K562 (cell line): ENCODE measurements around the gene INCA1. TPM values are rescaled to one million over a fixed set of nuclear protein-coding genes. Genes with fewer than 3 reads are reported as not detected.

Source experiments
- ATAC-seq: fragments of 200-7000 bp; cut with Tn5 transposase; 3 replicates; pipeline ENCODE4 v1.9.1; 2020; ENCODE audit warnings: moderate library complexity
- BruUV-seq: library from RNA; stranded (reverse); fragments of 400-500 nt; replicated peaks from 2 replicates; lab custom pipeline; 2021; lab: Mats Ljungman, UMichigan
- CTCF ChIA-PET: fragments of 300-600 bp; formaldehyde crosslinking; extraction: SDS; loops from one replicate; lab custom pipeline; 2021; ENCODE audit warnings: low intra/inter-chr PET ratio; lab: Yijun Ruan, JAX
- POLR2A ChIA-PET: fragments of 300-600, 350-650 bp; sonication (Branson Sonifier 250); formaldehyde crosslinking; extraction: SDS; loops from one replicate; lab custom pipeline; 2021; ENCODE audit warnings: antibody characterized with exemption, inconsistent platforms; lab: Yijun Ruan, JAX
- DNase-seq, 4 experiments: peaks; one replicate each; pipeline versions ENCODE4 v3.0.0 to v3.0.0-alpha.2; 2011 to 2018; ENCODE audit warnings: low spot score in 3 of 4, mixed read lengths in 3 of 4; ENCODE audit errors: extremely low read depth in 1 of 4
- FAIRE-seq: peaks from 2 replicates; lab custom pipeline; 2011; peaks lifted over from hg19 to GRCh38; lab: Jason Lieb, UNC
- H2AFZ ChIP-seq: 2 replicates; pipeline ENCODE4 v1.6.0; 2011; ENCODE audit warnings: low read depth, low read length, control low read depth, inconsistent platforms
- H3K27ac ChIP-seq: fragments of 200-600 bp; 3 replicates; pipeline ENCODE4 v1.8.0; 2011; ENCODE audit warnings: low read depth, mild to moderate bottlenecking, control low read depth, inconsistent platforms, low read length, moderate library complexity, mixed read lengths; ENCODE audit errors: extremely low read depth
- H3K27me3 ChIP-seq, 2 experiments: fragments of 300-600 bp in 1 of 2; 2 replicates in 1 of 2; 3 replicates in 1 of 2; pipeline versions ENCODE4 v1.6.0 to v1.8.0; 2011; ENCODE audit warnings: inconsistent platforms in 2 of 2, low read length in 2 of 2, mild to moderate bottlenecking in 1 of 2, mixed read lengths in 1 of 2, moderate library complexity in 1 of 2; ENCODE audit not compliant: control insufficient read depth in 2 of 2, insufficient read depth in 2 of 2
- H3K36me3 ChIP-seq: fragments of 300-600 bp; 3 replicates; pipeline ENCODE4 v1.8.0; 2011; ENCODE audit warnings: mild to moderate bottlenecking, low read length, inconsistent platforms; ENCODE audit not compliant: control insufficient read depth, insufficient read depth
- H3K4me1 ChIP-seq, 2 experiments: fragments of 200-600 bp in 1 of 2; replicated peaks in 1 of 2; 2 replicates in 1 of 2; 3 replicates in 1 of 2; pipeline versions ENCODE4 v1.5.1 to v1.8.0; 2011; ENCODE audit warnings: inconsistent platforms in 2 of 2, low read length in 2 of 2, mild to moderate bottlenecking in 1 of 2, mixed read lengths in 1 of 2, moderate library complexity in 1 of 2; ENCODE audit not compliant: control insufficient read depth in 2 of 2, insufficient read depth in 2 of 2
- H3K4me2 ChIP-seq: 2 replicates; pipeline ENCODE4 v1.6.1; 2011; ENCODE audit warnings: low read length, control low read depth, inconsistent platforms, mixed read lengths; ENCODE audit not compliant: insufficient read depth
- H3K4me3 ChIP-seq: fragments of 200-600 bp; sonication (generic), shearing (Covaris generic); 2 replicates; pipeline ENCODE4 v1.5.1; 2016; ENCODE audit warnings: control low read depth, inconsistent platforms
- H3K79me2 ChIP-seq: fragments of 200-600 bp; 3 replicates; pipeline ENCODE4 v1.8.0; 2011; ENCODE audit warnings: low read length, inconsistent platforms; ENCODE audit not compliant: control insufficient read depth, insufficient read depth
- H3K9ac ChIP-seq, 2 experiments: 2 replicates each; pipeline versions ENCODE4 v1.6.0 to v1.6.1; 2011; ENCODE audit warnings: low read depth in 2 of 2, low read length in 2 of 2, control low read depth in 1 of 2, inconsistent platforms in 1 of 2, mild to moderate bottlenecking in 1 of 2, mixed read lengths in 1 of 2; ENCODE audit not compliant: insufficient read depth in 1 of 2
- H3K9me1 ChIP-seq: one replicate; pipeline ENCODE4 v1.6.0; 2011; ENCODE audit warnings: inconsistent platforms, mild to moderate bottlenecking, low read length, moderate library complexity; ENCODE audit not compliant: control insufficient read depth, insufficient read depth
- H3K9me3 ChIP-seq: replicated peaks from 2 replicates; pipeline ENCODE4 v1.5.1; 2011; ENCODE audit warnings: low read depth, low read length, inconsistent platforms; ENCODE audit not compliant: control insufficient read depth, insufficient read depth
- H4K20me1 ChIP-seq: replicated peaks from 2 replicates; pipeline ENCODE4 v1.6.1; 2011; ENCODE audit warnings: low read length, inconsistent platforms, mixed read lengths; ENCODE audit not compliant: control insufficient read depth, insufficient read depth
- ATF4 ChIP-seq: fragments of 450-650 bp; formaldehyde crosslinking; IDR thresholded peaks from 2 replicates; pipeline ENCODE4 v1.4.0; 2022; ENCODE audit warnings: mild to moderate bottlenecking, moderate library complexity
- BHLHE40 ChIP-seq: IDR thresholded peaks from 2 replicates; pipeline ENCODE4 v1.6.1; 2011; ENCODE audit warnings: low read length, improper control_type of control experiment
- CC2D1A ChIP-seq: fragments of 450-650 bp; IDR thresholded peaks from 2 replicates; pipeline ENCODE4 v1.6.1; 2017; ENCODE audit warnings: mild to moderate bottlenecking
- CREM ChIP-seq: IDR thresholded peaks from 2 replicates; pipeline ENCODE4 v1.6.1; 2014; ENCODE audit warnings: antibody characterized with exemption, low read depth
- E2F3 ChIP-seq: fragments of 250-450 bp; sonication (Bioruptor Pico); IDR thresholded peaks from 2 replicates; pipeline ENCODE4 v1.4.0; 2020; ENCODE audit warnings: mild to moderate bottlenecking
- E2F6 ChIP-seq, 2 experiments: IDR thresholded peaks; 2 replicates each; pipeline ENCODE4 v1.6.1; 2011; ENCODE audit warnings: borderline replicate concordance in 1 of 2, control low read depth in 1 of 2, low read depth in 1 of 2, low read length in 1 of 2, mild to moderate bottlenecking in 1 of 2, mixed read lengths in 1 of 2, moderate library complexity in 1 of 2; ENCODE audit not compliant: insufficient read depth in 1 of 2, insufficient read length in 1 of 2, poor library complexity in 1 of 2, severe bottlenecking in 1 of 2; ENCODE audit errors: extremely low read depth in 1 of 2
- KDM1A ChIP-seq, 2 experiments: fragments of 450-650 bp; IDR thresholded peaks; 2 replicates each; pipeline ENCODE4 v1.6.1; 2016; ENCODE audit warnings: mild to moderate bottlenecking in 2 of 2
- LEF1 ChIP-seq: fragments of 450-650 bp; IDR thresholded peaks from 2 replicates; pipeline ENCODE4 v1.6.1; 2016; ENCODE audit warnings: mild to moderate bottlenecking
- MCM7 ChIP-seq, 2 experiments: fragments of 450-650 bp; IDR thresholded peaks; 2 replicates each; pipeline ENCODE4 v1.6.1; 2016 to 2018
- MNT ChIP-seq, 2 experiments: fragments of 450-650 bp; conservative IDR thresholded peaks; 2 replicates each; pipeline ENCODE4 v1.6.1; 2017; ENCODE audit warnings: mild to moderate bottlenecking in 2 of 2, moderate library complexity in 2 of 2
- NCOA6 ChIP-seq: fragments of 450-650 bp; IDR thresholded peaks from 2 replicates; pipeline ENCODE4 v1.6.1; 2017; ENCODE audit warnings: mild to moderate bottlenecking
- NFIC ChIP-seq: fragments of 450-650 bp; IDR thresholded peaks from 2 replicates; pipeline ENCODE4 v1.6.1; 2017; ENCODE audit warnings: mild to moderate bottlenecking, inconsistent platforms
- PHF8 ChIP-seq: fragments of 200-600 bp; sonication (generic); IDR thresholded peaks from 2 replicates; pipeline ENCODE4 v1.6.1; 2012; ENCODE audit warnings: mixed run types, mild to moderate bottlenecking, inconsistent platforms, low read length, moderate library complexity, borderline replicate concordance
- SIN3A ChIP-seq, 2 experiments: fragments of 150-350 bp in 1 of 2; IDR thresholded peaks; 2 replicates each; pipeline ENCODE4 v1.6.1; 2011 to 2016; ENCODE audit warnings: borderline replicate concordance in 2 of 2, low read depth in 2 of 2, low read length in 2 of 2, mild to moderate bottlenecking in 2 of 2, moderate library complexity in 2 of 2; ENCODE audit not compliant: control insufficient read depth in 1 of 2
- USF1 ChIP-seq: sonication (generic); formaldehyde crosslinking; IDR thresholded peaks from 2 replicates; pipeline ENCODE4 v1.9.0; 2022; ENCODE audit warnings: mild to moderate bottlenecking, missing genetic modification reagents
- ZBTB7A ChIP-seq: IDR thresholded peaks from 2 replicates; pipeline ENCODE4 v1.6.1; 2011; ENCODE audit warnings: low read depth, mild to moderate bottlenecking, low read length, moderate library complexity, borderline replicate concordance; ENCODE audit not compliant: control insufficient read depth
- ZZZ3 ChIP-seq: fragments of 450-650 bp; IDR thresholded peaks from 2 replicates; pipeline ENCODE4 v1.6.1; 2016; ENCODE audit warnings: antibody characterized with exemption, mild to moderate bottlenecking, moderate library complexity
- whole genome bisulfite sequencing: fragments of 100-300 bp; shearing (Covaris generic); methylation state at CpG from one replicate; pipeline ENCODE4 v1.1.6; 2016; ENCODE audit warnings: low coverage, mixed read lengths; ENCODE audit not compliant: insufficient coverage; ENCODE audit errors: missing lambda C conversion rate; 5-methylcytosine and 5-hydroxymethylcytosine counted together
- in situ Hi-C: fragments of 300-500 bp; cut with MboI; formaldehyde crosslinking; loops from 4 replicates; pipeline ENCODE4 v1.15.0; 2018; ENCODE audit warnings: inconsistent platforms, mixed read lengths
- intact Hi-C: fragments of 100-400 bp; cut with micrococcal nuclease; formaldehyde crosslinking; loops from 2 replicates; pipeline ENCODE4 v1.14.2; 2022
- polyA plus RNA-seq, 8 experiments: library from polyadenylated mRNA; depleted of rRNA in 4 of 8; stranded (reverse) in 5 of 8; unstranded in 3 of 8; fragments of >200 nt; fragmentation: Nextera tagmentation in 2 of 8; fragmentation: Illumina TruSeq in 1 of 8; extraction: Ambion mirVana in 2 of 8; extraction: Trizol in 1 of 8; gene quantifications; 2 replicates each; pipeline versions ENCODE4 v1.2.1 to v1.2.3, GENCODE V29; 2011 to 2014; ENCODE audit warnings: inconsistent platforms in 1 of 8, missing spikeins in 1 of 8
- total RNA-seq, 7 experiments: library from RNA; depleted of rRNA in 6 of 7; stranded (reverse); fragments of >200 nt in 6 of 7; fragmentation: Illumina TruSeq in 2 of 7; extraction: Trizol in 2 of 7; gene quantifications; 2 replicates each; pipeline versions ENCODE4 v1.2.1 to v1.2.3, GENCODE V29; 2011 to 2021; ENCODE audit warnings: low replicate concordance in 1 of 7

INCA1 gene
- total and polyA plus RNA-seq, 9 of the 15 experiments (the other 6 are each of a cell fraction or from before 2014, with no cell fraction given): 0.08 to 0.50 (median 0.13) TPM; not detected in 4

GRCh38 chr17:4949321-4950074 lies 47.8 kb downstream of the INCA1 start:
- Histone ChIP-seq H3K4me3 (peak overlapping the region; percentile 97), H3K27me3 (no peaks in the 10 kb centered on the region), H3K36me3 (peaks cover 34% of the 10 kb centered on the region), H2AFZ (peak overlapping the region; percentile 55; the same call in 1 of the 2 replicates), H3K27ac (peak overlapping the region; percentile 98), H3K9ac (peak overlapping the region; percentile 89 to 90), H3K9me1 (no peaks in the 10 kb centered on the region), H3K79me2 (peaks cover 58% of the 10 kb centered on the region), H3K4me1 (peaks cover 32 to 55% of the 10 kb centered on the region in 2 experiments), H3K9me3 (no peaks in the 10 kb centered on the region), H4K20me1 (peaks cover 22% of the 10 kb centered on the region), H3K4me2 (peak overlapping the region; percentile 93)
- BruUV-seq: no TSS peak
- in situ Hi-C loops: no loop called here
- POLR2A ChIA-PET: interaction anchor here (0.6 to 4.7 kb wide), 6 partner anchors 9 to 699 kb away, joined by 3 to 38 read pairs (median 3); partner anchors contain the start of genes CAMTA2, RNF167, SLC25A11 and SPAG7
- FAIRE-seq: no peak
- intact Hi-C loops: no loop called here
- ATAC-seq: peak; percentile 28
- WGBS: 0% methylated on average over 7 of the region's 75 CpGs
- DNase-seq: peak; percentile 28 to 84 (median 84)
- CTCF ChIA-PET: no interaction called here
- TF ChIP-seq LEF1 (no peak), NCOA6 (peak; percentile 89), ZBTB7A (peak; percentile 76; the same call in 1 of the 2 replicates), BHLHE40 (peak; percentile 69), E2F3 (0 out of 2 replicates have a peak, but pooled peaks have one; percentile 33), ATF4 (CRISPR knock-in tag) (0 out of 2 replicates have a peak, but pooled peaks have one; percentile 23), MCM7 (IDR thresholded peaks at IDR 0.05) (no peak), CC2D1A (no peak), SIN3A (IDR thresholded peaks at IDR 0.05; ENCODE audit: borderline replicate concordance in 2 of 2, control insufficient read depth in 1 of 2, low read depth in 2 of 2, low read length in 2 of 2) (peak in 1 of 2 experiments; percentile 5; a peak in 1 of 4 replicates), ZZZ3 (no peak), PHF8 (peak; percentile 42; the same call in 1 of the 2 replicates), MNT (conservative IDR thresholded peaks at IDR 0.05) (peak; percentile 72 to 85; a peak in 3 of 4 replicates), CREM (no peak), E2F6 (IDR thresholded peaks at IDR 0.05; ENCODE audit: borderline replicate concordance in 1 of 2, extremely low read depth in 1 of 2, insufficient read depth in 1 of 2, insufficient read length in 1 of 2, low read depth in 1 of 2, low read length in 1 of 2, poor library complexity in 1 of 2, severe bottlenecking in 1 of 2) (peak; percentile 90 to 95), USF1 (CRISPR knock-in tag) (peak; percentile 57), KDM1A (IDR thresholded peaks at IDR 0.05) (peak in 1 of 2 experiments; percentile 16; a peak in 1 of 4 replicates), NFIC (peak; percentile 56)
